Loucy (cell line): ENCODE measurements around the gene OR51A4.

Experiments used
- CTCF ChIP-seq: fragments of 200-600 bp; sonication (generic); conservative IDR thresholded peaks from 2 replicates; pipeline ENCODE4 v1.5.1; 2014; ENCODE audit warnings: mild to moderate bottlenecking, antibody characterized with exemption, low read length
- EZH2phosphoT487 ChIP-seq: fragments of 200-600 bp; IDR thresholded peaks from 2 replicates; pipeline ENCODE4 v1.6.1; 2018; ENCODE audit warnings: antibody characterized with exemption, mild to moderate bottlenecking, moderate library complexity, borderline replicate concordance

GRCh38 chr11:4947505-4947904 lies at the start of gene OR51A4:
- TF ChIP-seq CTCF (no peak), EZH2phosphoT487 (no peak)
